Hematopoietic multipotent progenitor cell treated with erythropoietin and hydrocortisone succinate and interleukin-3 and kit ligand, for 8 days (in vitro differentiated cells): ENCODE data around the gene THOP1.
"Not testable (repeated sequence)": the region's sequence is repeated elsewhere in the genome, so short reads cannot be mapped to it uniquely, and the experiment has no call there.

Source experiments
- DNase-seq: peaks from one replicate; pipeline ENCODE4 v3.0.0-alpha.2; 2015

The THOP1 gene

GRCh38 chr19:2782936-2783780, 2.1 kb upstream of the THOP1 start, which contains the start of gene SGTA:
Gene SGTA, minus strand, starts transcription at chr19:2783273. Its CDS starts 14,205 bp downstream, at chr19:2769068.
- DNase-seq = peak; percentile 99

GRCh38 chr19:2783781-2784145, 1.5 kb upstream of the THOP1 start:
- no peak for DNase-seq

- no peak for DNase-seq
These were observed 1.8 kb downstream of the THOP1 start for GRCh38 chr19:2787115-2787514.

GRCh38 chr19:2788237-2788636, 2.9 kb downstream of the THOP1 start:
- DNase-seq = no peak

DNA sequence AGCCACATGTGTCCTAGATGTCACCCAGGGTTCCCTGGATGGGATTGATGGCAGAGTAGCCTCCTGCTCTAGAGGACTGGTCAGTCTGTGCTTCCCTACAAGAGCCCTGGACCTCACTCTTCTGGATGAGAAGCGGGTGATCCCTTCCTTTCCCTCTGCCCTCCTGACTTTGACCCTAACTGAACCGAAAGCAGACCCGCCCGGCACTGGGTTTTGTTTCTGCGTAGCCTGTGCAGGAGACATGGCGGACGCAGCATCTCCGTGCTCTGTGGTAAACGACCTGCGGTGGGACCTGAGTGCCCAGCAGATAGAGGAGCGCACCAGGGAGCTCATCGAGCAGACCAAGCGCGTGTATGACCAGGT, 4.9 kb downstream of the THOP1 start:
- no peak for DNase-seq

DNA sequence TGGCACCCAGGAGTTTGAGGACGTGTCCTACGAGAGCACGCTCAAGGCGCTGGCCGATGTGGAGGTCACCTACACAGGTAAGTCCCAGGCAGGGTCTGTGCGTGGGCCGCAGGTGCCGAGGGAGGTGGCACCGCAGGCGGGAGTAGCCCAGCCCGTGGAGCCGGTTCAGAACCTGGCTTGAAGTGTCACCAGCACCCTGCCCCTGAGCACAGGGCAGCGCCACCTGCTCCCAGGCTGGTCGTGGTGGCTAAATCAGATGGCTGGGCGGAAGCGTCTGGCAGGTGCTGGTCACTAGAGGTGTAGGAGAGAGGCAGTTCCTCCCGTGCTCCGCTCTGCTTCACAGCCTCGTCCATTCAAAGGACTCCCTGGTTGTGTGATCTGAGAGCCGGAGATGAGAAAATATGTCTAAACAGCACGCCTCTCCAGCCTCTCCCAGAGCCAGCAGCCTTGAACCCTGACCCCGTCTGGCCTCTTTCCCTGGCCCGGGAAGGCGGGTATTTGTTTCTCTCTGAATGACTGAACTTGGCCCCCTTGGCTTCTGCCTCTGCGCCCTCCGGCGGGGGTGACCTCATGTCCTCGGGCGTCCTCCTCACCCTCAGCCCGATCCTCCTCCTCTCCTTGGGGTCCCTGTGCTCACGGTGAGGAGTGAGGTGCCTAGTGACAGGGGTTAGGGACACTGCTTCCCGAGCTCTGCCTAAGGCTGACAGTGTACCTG, 5.4 kb downstream of the THOP1 start:
- no peak for DNase-seq

DNA sequence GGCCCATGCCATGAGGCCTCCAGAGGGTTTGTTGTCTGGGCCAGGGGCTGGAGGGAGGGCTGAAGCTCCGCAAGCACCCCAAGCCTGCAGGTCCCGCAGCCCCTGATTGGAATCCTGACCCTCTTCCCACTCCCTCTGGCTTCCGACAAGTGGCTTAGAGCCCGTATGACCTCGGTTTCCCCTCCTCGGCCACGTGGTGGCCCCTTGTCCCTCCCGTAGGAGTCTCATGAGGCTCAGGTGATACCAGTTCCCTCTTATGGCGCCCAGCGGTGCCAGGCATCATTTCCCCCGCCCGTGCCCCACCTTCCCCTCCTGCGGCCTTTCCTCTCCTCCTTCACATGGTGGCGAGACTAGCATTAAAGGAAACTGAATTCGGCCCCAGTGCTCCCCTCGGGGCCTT, 6.1 kb downstream of the THOP1 start:
- DNase-seq = no peak

DNA sequence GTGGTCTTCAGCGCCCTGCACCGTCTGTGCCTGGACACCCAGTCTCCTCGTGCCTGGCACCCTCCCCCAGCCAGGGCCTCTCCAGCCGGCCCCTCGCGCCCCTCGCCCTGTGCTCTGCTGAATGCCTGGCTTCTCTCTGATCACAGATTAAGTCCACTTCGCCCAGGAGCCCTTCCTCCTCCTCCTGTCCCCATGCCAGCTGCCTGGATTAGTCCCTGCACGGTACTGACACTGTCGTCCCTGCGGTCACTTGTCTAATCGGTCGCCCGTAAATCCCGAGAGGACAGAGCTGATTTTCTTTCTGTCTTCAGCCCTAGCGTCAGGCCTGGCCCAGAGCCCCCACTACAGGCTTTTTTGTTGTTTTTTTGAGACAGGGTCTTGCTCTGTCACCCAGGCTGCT, 6.6 kb downstream of the THOP1 start:
- DNase-seq = no peak

DNA sequence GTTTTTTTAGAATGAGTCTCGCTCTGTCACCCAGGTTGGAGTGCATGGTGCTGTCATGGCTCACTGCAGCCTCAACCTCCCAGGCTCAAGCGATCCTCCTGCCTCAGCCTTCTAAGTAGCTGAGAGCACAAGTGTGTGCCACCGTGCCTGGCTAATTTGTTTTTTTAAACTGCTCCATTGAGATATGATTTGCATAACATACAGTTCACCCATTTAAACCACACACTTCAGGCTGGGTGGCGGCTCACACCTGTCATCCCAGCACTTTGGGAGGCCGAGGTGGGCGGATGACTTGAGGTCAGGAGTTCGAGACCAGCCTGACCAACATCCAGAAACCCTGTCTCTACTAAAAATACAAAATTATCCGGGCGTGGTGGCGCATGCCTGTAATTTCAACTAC, 7.4 kb downstream of the THOP1 start:
- DNase-seq = not testable (repeated sequence)

DNA sequence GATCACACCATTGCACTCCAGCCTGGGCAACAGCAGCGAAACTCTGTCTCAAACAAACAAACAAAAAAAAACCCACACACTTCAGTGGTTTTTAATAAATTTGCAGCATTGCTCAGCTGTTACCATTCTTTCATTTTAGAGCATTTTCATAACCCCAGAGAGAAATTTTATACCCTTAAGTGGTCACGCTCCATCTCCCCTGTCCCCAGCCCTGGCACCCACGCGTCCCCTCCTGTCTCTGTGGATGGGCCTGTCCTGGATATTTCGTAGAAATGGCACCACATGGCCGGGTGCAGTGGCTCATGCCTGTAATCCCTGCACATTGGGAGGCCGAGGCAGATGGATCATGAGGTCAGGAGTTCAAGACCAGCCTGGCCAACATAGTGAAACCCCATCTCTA, 7.8 kb downstream of the THOP1 start:
- DNase-seq = no peak

DNA sequence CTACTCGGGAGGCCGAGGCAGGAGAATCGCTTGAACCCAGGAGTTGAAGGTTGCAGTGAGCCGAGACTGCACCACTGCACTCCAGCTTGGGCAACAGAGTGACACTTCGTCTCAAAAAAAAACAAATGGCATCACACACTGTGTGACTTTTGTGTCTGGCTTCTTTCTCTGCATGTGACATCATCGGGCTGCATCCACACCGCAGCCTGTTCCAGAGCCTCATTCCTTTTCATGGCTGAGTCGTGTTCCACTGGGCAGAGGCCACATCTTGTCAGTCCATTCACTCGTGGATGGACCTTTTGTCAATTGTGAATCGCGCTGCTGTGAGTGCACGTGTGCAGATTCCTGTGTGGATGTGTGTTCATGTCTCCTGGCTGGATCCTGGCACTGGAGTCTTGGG, 8.3 kb downstream of the THOP1 start:
- DNase-seq = no peak

DNA sequence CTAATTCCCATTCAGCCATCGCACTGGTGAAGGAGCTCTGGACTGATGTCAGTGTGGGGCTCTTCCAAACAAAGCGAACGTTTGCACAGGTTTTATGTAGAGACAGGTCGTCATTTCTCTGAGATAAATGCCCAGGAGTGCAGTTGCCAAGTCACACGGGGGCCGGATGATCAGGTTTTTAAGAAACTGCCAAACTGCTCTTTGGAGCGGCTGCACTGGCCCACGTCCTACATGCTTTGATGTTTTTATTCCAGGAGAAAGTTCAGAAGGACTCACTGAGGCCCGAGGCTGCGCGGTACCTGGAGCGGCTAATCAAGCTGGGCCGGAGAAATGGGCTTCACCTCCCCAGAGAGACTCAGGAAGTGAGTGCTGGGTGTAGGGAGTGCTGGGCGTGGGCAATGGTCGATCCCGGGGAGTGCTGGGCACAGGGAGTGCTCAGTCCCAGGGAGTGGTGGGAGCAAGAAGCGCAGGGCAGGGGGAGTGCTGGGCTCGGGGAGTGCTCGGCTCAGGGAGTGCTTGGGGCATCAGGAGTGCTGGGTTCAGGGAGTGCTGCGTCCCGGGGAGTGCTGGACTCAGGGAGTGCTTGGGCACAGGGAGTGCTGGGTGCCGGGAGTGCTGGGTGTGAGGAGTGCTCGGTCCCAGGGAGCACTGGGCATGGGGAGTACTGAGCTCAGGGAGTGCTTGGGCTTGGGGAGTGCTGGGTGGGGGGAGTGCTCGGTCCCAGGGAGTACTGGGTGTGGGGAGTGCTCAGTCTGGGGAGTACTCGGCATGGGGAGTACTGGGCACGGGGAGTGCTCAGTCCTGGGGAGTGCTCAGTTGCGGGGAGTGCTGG, 10.7 kb downstream of the THOP1 start:
- DNase-seq = no peak

DNA sequence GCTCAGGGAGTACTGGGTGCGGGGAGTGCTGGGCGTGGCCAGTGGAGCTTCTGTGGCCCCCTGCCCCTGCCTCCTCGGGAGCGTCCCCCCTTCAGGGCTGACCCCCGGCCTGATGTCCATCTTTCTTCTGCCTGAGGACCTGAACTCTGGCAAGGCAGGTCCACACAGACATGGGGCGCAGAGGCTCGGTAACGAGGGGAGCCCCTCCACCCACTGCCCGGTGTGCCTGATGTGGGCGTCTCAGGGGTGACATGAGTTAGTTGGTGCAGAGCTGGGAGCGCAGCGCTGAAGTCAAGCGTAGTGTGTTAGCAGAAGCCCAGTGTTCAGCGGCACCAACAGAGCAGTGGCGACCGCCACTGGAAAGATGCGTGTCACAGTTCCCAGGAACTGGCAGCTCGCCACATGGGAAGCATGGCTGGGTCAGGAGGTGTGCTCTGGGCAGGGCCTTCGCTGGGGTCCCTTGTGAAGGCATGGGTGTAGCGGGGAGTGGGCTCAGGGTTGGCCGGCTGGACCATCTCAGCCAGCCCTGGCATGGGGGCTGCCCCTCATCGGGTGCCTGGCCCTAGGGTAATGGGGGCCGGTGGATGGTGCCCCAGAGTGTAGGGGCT, 11.5 kb downstream of the THOP1 start:
- no peak for DNase-seq

DNA sequence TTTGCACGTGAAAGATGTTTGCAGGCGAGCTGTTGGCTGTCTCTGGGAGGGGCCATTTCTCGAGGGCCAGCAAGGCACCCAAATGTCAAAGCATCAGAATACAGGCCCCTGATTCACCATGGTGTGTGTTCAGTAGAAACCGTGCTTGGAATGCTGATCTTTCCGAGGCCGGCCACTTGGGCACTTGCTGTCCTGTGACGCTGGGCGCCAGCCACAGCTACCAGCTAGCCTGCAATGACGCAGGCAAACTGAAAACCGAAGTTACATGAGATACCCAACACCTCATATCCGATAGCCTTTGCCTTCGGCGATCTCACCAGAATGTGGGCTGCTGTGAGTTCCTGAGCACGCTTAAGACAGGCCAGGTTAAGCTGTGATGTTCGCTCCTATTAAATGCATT, 12.0 kb downstream of the THOP1 start:
- no peak for DNase-seq

- no peak for DNase-seq
These were observed 12.9 kb downstream of the THOP1 start for GRCh38 chr19:2798158-2798685.

DNA sequence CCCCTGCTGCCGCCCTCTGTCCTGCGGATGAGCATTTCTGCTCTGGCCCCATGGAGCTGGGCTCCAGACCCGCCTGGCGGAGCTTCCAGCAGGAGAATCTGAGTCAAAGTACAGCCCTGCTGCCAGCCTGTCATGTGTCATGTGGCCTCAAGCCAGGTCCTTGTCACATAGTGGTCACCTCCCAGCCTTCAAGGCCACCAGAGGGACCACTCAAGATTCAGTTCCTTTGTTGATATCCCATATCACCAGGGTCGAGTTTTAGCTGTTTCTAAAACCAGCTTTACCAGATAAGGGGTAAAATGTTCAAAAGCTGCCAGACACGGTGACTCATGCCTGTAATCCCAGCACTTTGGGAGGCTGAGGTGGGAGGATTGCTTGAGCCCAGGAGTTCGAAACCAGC, 13.4 kb downstream of the THOP1 start:
- DNase-seq = peak; percentile 67

DNA sequence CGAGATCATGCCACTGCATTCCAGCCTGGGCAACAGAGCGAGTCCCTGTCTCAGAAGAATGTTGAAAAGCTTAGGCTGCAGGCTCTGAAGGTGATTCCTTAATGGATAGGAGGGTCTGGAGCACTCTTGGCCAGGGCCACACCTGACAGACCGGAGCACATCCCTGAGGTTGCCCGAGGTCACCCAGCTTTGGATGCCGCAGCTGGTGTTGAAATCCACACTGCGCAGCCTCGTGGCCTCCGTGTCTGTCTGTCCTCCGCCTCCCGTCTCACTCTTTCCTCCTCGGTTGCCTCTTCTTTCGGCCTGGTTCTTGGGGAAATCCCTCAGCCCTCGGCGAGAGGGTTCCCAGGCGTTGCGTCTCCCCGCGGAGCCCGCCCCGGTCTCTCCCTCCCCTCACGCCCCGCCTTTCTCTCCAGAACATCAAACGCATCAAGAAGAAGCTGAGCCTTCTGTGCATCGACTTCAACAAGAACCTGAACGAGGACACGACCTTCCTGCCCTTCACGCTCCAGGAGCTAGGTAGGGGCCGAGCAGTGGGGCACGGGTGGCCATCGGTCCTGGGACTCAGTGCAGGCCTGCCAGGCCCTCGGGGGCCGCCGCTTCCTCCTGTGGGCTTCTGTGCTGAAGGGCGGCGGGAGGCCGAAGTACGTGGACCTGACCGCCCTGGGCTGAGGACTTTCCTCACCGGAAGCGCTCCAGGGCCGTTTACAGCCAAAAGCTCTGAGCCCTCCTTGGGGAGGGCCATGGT, 14.1 kb downstream of the THOP1 start:
- DNase-seq = no peak

GRCh38 chr19:2800506-2800905, 15.2 kb downstream of the THOP1 start:
- DNase-seq = no peak

GRCh38 chr19:2802826-2803225, 17.5 kb downstream of the THOP1 start:
- no peak for DNase-seq

DNA sequence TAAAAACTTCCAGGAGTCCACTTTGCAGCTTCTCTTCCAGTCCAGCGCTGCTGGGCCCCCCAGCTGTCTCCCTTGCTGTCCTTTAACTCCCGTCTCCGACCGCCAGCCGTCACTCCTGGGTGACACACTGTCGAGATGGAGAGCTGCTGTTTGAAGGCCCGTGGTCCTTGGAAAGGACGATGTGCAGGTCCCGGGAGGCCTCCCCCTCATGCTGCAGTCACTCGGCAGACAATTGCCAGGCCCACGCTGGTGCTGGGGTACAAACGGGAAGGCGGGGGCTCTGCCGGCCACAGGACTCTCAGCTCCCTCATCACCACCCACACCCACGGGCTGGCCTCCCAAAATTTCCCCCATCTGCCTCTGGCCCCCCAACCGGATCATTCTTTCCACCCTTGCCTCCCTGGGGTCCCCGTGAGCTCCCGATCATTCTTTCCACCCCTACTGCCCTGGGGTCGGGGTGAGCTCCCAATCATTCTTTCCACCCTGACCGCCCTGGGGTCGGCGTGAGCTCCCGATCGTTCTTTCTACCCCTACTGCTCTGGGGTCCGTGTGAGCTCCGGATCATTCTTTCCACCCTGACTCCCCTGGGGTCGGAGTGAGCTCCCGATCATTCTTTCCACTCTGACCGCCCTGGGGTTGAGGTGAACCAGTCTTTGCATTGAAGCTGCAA, 18.3 kb downstream of the THOP1 start:
- DNase-seq = no peak
